Neural progenitor cell (in vitro differentiated cells): ENCODE measurements around the gene PPT2. TPM values are rescaled to one million over a fixed set of nuclear protein-coding genes. Genes with fewer than 3 reads are reported as not detected.
"Not testable (repeated sequence)": the region's sequence is repeated elsewhere in the genome, so short reads cannot be mapped to it uniquely, and the experiment has no call there.

Source experiments
- DNase-seq: peaks from one replicate; pipeline ENCODE4 v3.0.0-alpha.2; 2016; ENCODE audit warnings: low spot score
- H2AFZ ChIP-seq: fragments of 200-600 bp; sonication (generic); replicated peaks from 2 replicates; pipeline ENCODE4 v1.6.1; 2016; ENCODE audit warnings: antibody characterized with exemption
- H3F3A ChIP-seq: fragments of 200-600 bp; sonication (generic); 2 replicates; pipeline ENCODE4 v1.6.1; 2016; ENCODE audit warnings: antibody characterized with exemption, low read depth
- H3K27ac ChIP-seq: fragments of 200-600 bp; sonication (generic); 2 replicates; pipeline ENCODE4 v1.5.1; 2016; ENCODE audit warnings: mild to moderate bottlenecking
- H3K27me3 ChIP-seq: fragments of 200-600 bp; sonication (generic); 2 replicates; pipeline ENCODE4 v1.6.1; 2016; ENCODE audit warnings: mild to moderate bottlenecking, moderate library complexity
- H3K36me3 ChIP-seq: fragments of 200-600 bp; sonication (generic); 2 replicates; pipeline ENCODE4 v1.5.1; 2016
- H3K4me1 ChIP-seq: fragments of 200-600 bp; sonication (generic); 2 replicates; pipeline ENCODE4 v1.6.1; 2016; ENCODE audit warnings: mixed run types
- H3K4me2 ChIP-seq: fragments of 200-600 bp; sonication (generic); 2 replicates; pipeline ENCODE4 v1.6.1; 2016
- H3K4me3 ChIP-seq: fragments of 200-600 bp; sonication (generic); 2 replicates; pipeline ENCODE4 v1.5.1; 2016
- H3K79me2 ChIP-seq: fragments of 200-600 bp; sonication (generic); 2 replicates; pipeline ENCODE4 v1.6.1; 2016; ENCODE audit warnings: low read depth
- H3K9ac ChIP-seq: fragments of 200-600 bp; sonication (generic); 2 replicates; pipeline ENCODE4 v1.6.1; 2016
- H3K9me3 ChIP-seq: fragments of 200-600 bp; sonication (generic); 2 replicates; pipeline ENCODE4 v1.5.1; 2016; ENCODE audit warnings: low read depth
- H4K20me1 ChIP-seq: fragments of 200-600 bp; sonication (generic); 2 replicates; pipeline ENCODE4 v1.6.1; 2016; ENCODE audit warnings: low read depth
- H3K27ac Mint-ChIP-seq: 3 replicates; pipeline ENCODE4 v1.8.0; 2021; ENCODE audit warnings: mixed read lengths
- H3K27me3 Mint-ChIP-seq: 2 replicates; pipeline ENCODE4 v1.8.0; 2022; ENCODE audit warnings: low read depth, mild to moderate bottlenecking, inconsistent platforms, moderate library complexity, mixed read lengths; ENCODE audit not compliant: insufficient read depth
- H3K36me3 Mint-ChIP-seq: 3 replicates; pipeline ENCODE4 v1.8.0; 2021; ENCODE audit warnings: mixed read lengths
- H3K4me1 Mint-ChIP-seq: 3 replicates; pipeline ENCODE4 v1.8.0; 2021; ENCODE audit warnings: mixed read lengths
- H3K4me3 Mint-ChIP-seq: 3 replicates; pipeline ENCODE4 v1.8.0; 2021; ENCODE audit warnings: mild to moderate bottlenecking, moderate library complexity, mixed read lengths
- H3K9me3 Mint-ChIP-seq: 3 replicates; pipeline ENCODE4 v1.8.0; 2020; ENCODE audit warnings: mixed read lengths
- CTCF ChIP-seq: fragments of 200-600 bp; sonication (generic); IDR thresholded peaks from 2 replicates; pipeline ENCODE4 v1.5.1; 2017; ENCODE audit warnings: antibody characterized with exemption, mild to moderate bottlenecking
- EZH2 ChIP-seq: fragments of 200-600 bp; sonication (generic); IDR thresholded peaks from 2 replicates; pipeline ENCODE4 v1.6.1; 2017; ENCODE audit warnings: antibody characterized with exemption, mild to moderate bottlenecking, moderate library complexity
- EZH2phosphoT487 ChIP-seq: fragments of 200-600 bp; sonication (generic); IDR thresholded peaks from 2 replicates; pipeline ENCODE4 v1.6.1; 2017; ENCODE audit warnings: antibody characterized with exemption
- total RNA-seq: library from RNA; depleted of rRNA; stranded (reverse); fragments of >200 nt; gene quantifications from 2 replicates; pipeline ENCODE4 v1.2.3, GENCODE V29; 2015; ENCODE audit warnings: low replicate concordance

PPT2 gene
- total RNA-seq, 1 donor from 2014 or later: 18.6 TPM

GRCh38 chr6:32187009-32187709 lies 33.2 kb downstream of the PPT2 start:
- Histone ChIP-seq H3K4me1 (peaks cover 11% of the 10 kb centered on the region), H2AFZ (no peak overlapping the region), H3K4me3 (no peak overlapping the region), H3F3A (peaks cover 50% of the 10 kb centered on the region), H3K36me3 (no peaks in the 10 kb centered on the region), H4K20me1 (peaks cover 27% of the 10 kb centered on the region), H3K4me2 (no peak overlapping the region), H3K27me3 (no peaks in the 10 kb centered on the region), H3K79me2 (peaks cover 36% of the 10 kb centered on the region), H3K27ac (no peak overlapping the region), H3K9ac (no peak overlapping the region), H3K9me3 (no peaks in the 10 kb centered on the region)
- no peak for DNase-seq
- no peak for TF ChIP-seq CTCF
- TF ChIP-seq EZH2: no peak
- TF ChIP-seq EZH2phosphoT487: no peak
- H3K4me3 Mint-ChIP-seq: peak overlapping the region; percentile 78
- H3K36me3 Mint-ChIP-seq: peaks cover 14% of the 10 kb centered on the region
- H3K9me3 Mint-ChIP-seq: no peaks in the 10 kb centered on the region
- H3K27me3 Mint-ChIP-seq: peaks cover 10% of the 10 kb centered on the region
- H3K27ac Mint-ChIP-seq: no peak overlapping the region
- H3K4me1 Mint-ChIP-seq: peaks cover 51% of the 10 kb centered on the region

GRCh38 chr6:32187725-32188380 lies 33.9 kb downstream of the PPT2 start:
- H3K9me3 Mint-ChIP-seq, DNase-seq, H2AFZ ChIP-seq, H3K9me3 ChIP-seq, H3K27ac ChIP-seq, H3K27me3 ChIP-seq, H3K36me3 ChIP-seq, H3K27ac Mint-ChIP-seq: not testable (repeated sequence)
- H3K79me2 ChIP-seq: peaks cover 36% of the 10 kb centered on the region
- peaks cover 27% of the 10 kb centered on the region for H4K20me1 ChIP-seq
- peak overlapping the region; percentile 88 for H3K4me3 ChIP-seq
- peak overlapping the region; percentile 99 for H3K4me2 ChIP-seq
- Mint-ChIP-seq H3K36me3 (peaks cover 14% of the 10 kb centered on the region), H3K4me1 (peaks cover 55% of the 10 kb centered on the region), H3K4me3 (peak overlapping the region; percentile 93), H3K27me3 (peaks cover 10% of the 10 kb centered on the region)
- peaks cover 18% of the 10 kb centered on the region for H3K4me1 ChIP-seq
- H3F3A ChIP-seq: peaks cover 50% of the 10 kb centered on the region
- peak overlapping the region; percentile 59 for H3K9ac ChIP-seq

- Histone ChIP-seq H3K27me3 (no peaks in the 10 kb centered on the region), H4K20me1 (peaks cover 27% of the 10 kb centered on the region), H3K4me2 (peak overlapping the region; percentile 99), H3K9ac (peak overlapping the region; percentile 59), H3F3A (peaks cover 46% of the 10 kb centered on the region), H3K4me1 (peaks cover 20% of the 10 kb centered on the region), H3K4me3 (peak overlapping the region; percentile 88), H3K36me3 (no peaks in the 10 kb centered on the region), H3K9me3 (no peaks in the 10 kb centered on the region), H2AFZ (no peak overlapping the region), H3K79me2 (peaks cover 36% of the 10 kb centered on the region), H3K27ac (peak overlapping the region; percentile 66)
- Mint-ChIP-seq H3K4me1 (peaks cover 58% of the 10 kb centered on the region), H3K4me3 (peak overlapping the region; percentile 93), H3K27ac (peak overlapping the region; percentile 96), H3K27me3 (peaks cover 10% of the 10 kb centered on the region), H3K9me3 (no peaks in the 10 kb centered on the region), H3K36me3 (peaks cover 13% of the 10 kb centered on the region)
- no peak for TF ChIP-seq EZH2phosphoT487
- TF ChIP-seq CTCF: no peak
- TF ChIP-seq EZH2: no peak
- no peak for DNase-seq
Observed at GRCh38 chr6:32188381-32189068, 34.6 kb downstream of the PPT2 start.
